Natural killer cell (primary cell): ENCODE measurements around the gene EIPR1. TPM values are rescaled to one million over a fixed set of nuclear protein-coding genes. Genes with fewer than 3 reads are reported as not detected.

Experiments used
- ATAC-seq, 3 donors: fragments of 150-1000 bp in 2 of 3; fragments of 200-7000 bp in 1 of 3; cut with Tn5 transposase; 1 replicate in 1 of 3; 2 replicates in 2 of 3; pipeline ENCODE4 v1.10.0; 2021; ENCODE audit warnings: mild to moderate bottlenecking in 2 of 3, moderate library complexity in 2 of 3
- DNase-seq, 2 donors: peaks; one replicate each; pipeline versions ENCODE4 v3.0.0 to v3.0.0-alpha.2; 2013 to 2021; ENCODE audit warnings: mixed read lengths in 1 of 2
- H3K27ac ChIP-seq: one replicate; pipeline ENCODE4 v1.5.1; 2013; ENCODE audit warnings: mild to moderate bottlenecking, low read length
- H3K27me3 ChIP-seq: one replicate; pipeline ENCODE4 v1.6.1; 2013; ENCODE audit warnings: low read length; ENCODE audit not compliant: control insufficient read depth, insufficient read depth
- H3K36me3 ChIP-seq: one replicate; pipeline ENCODE4 v1.6.1; 2013; ENCODE audit warnings: low read length; ENCODE audit not compliant: control insufficient read depth, insufficient read depth
- H3K4me1 ChIP-seq: one replicate; pipeline ENCODE4 v1.6.1; 2013; ENCODE audit warnings: low read length; ENCODE audit not compliant: control insufficient read depth, insufficient read depth
- H3K4me3 ChIP-seq: one replicate; pipeline ENCODE4 v1.5.1; 2013; ENCODE audit warnings: low read length
- H3K9me3 ChIP-seq: one replicate; pipeline ENCODE4 v1.6.1; 2013; ENCODE audit warnings: low read length; ENCODE audit not compliant: control insufficient read depth, insufficient read depth
- H3K27ac Mint-ChIP-seq, 2 donors: one replicate each; pipeline ENCODE4 v1.8.0; 2022; ENCODE audit warnings: mild to moderate bottlenecking in 2 of 2, mixed read lengths in 2 of 2, moderate library complexity in 1 of 2
- H3K27me3 Mint-ChIP-seq, 2 donors: one replicate each; pipeline ENCODE4 v1.8.0; 2022; ENCODE audit warnings: low read depth in 2 of 2, mixed read lengths in 2 of 2
- H3K36me3 Mint-ChIP-seq: one replicate; pipeline ENCODE4 v1.8.0; 2022; ENCODE audit warnings: mixed read lengths
- H3K4me1 Mint-ChIP-seq, 2 donors: one replicate each; pipeline ENCODE4 v1.8.0; 2022; ENCODE audit warnings: mixed read lengths in 2 of 2
- H3K4me3 Mint-ChIP-seq: one replicate; pipeline ENCODE4 v1.8.0; 2022; ENCODE audit warnings: mild to moderate bottlenecking, moderate library complexity, mixed read lengths
- H3K9me3 Mint-ChIP-seq, 2 donors: one replicate each; pipeline ENCODE4 v1.8.0; 2022; ENCODE audit warnings: mixed read lengths in 2 of 2
- CTCF ChIP-seq: fragments of 200-600 bp; IDR thresholded peaks from one replicate; pipeline ENCODE4 v1.8.0; 2022; ENCODE audit warnings: antibody characterized with exemption
- WGBS: methylation state at CpG from one replicate; pipeline ENCODE4 v1.1.7; 2013; ENCODE audit warnings: missing lambda C conversion rate; ENCODE audit not compliant: insufficient coverage; 5-methylcytosine and 5-hydroxymethylcytosine counted together
- intact Hi-C: fragments of 100-400 bp; cut with micrococcal nuclease; formaldehyde crosslinking; loops from one replicate; pipeline ENCODE4 v1.14.2; 2022
- total RNA-seq, 4 donors: library from RNA; stranded (reverse); fragments of 120-200 nt in 1 of 4; gene quantifications; one replicate each; pipeline versions ENCODE4 v1.2.3 to v1.2.4, GENCODE V29; 2013 to 2022

EIPR1 gene
- total RNA-seq, 3 donors from 2014 or later (not counting 1 experiment from before 2014, with no cell fraction given), result 26.8 to 28.8 (median 27.9) TPM

- peaks cover 7 to 14% of the 10 kb centered on the region in 2 donors for H3K4me1 Mint-ChIP-seq
- H3K9me3 ChIP-seq, result peaks cover 6% of the 10 kb centered on the region
- H3K27me3 Mint-ChIP-seq, result no peaks in the 10 kb centered on the region
- ATAC-seq, result no peak
- no peak overlapping the region for H3K27ac Mint-ChIP-seq
- no peak overlapping the region for H3K4me3 ChIP-seq
- H3K4me3 Mint-ChIP-seq, result no peak overlapping the region
- WGBS, result 97% methylated on average over 23 of the region's 23 CpGs
- H3K36me3 ChIP-seq, result peaks cover 8% of the 10 kb centered on the region
- H3K9me3 Mint-ChIP-seq, result no peaks in the 10 kb centered on the region
- H3K4me1 ChIP-seq, result no peaks in the 10 kb centered on the region
- H3K36me3 Mint-ChIP-seq, result no peaks in the 10 kb centered on the region
- intact Hi-C loops, result no loop called here
- H3K27me3 ChIP-seq, result no peaks in the 10 kb centered on the region
- no peak for DNase-seq
- no peak for TF ChIP-seq CTCF
- no peak overlapping the region for H3K27ac ChIP-seq
Observed at GRCh38 chr2:3176071-3176868, 201.3 kb downstream of the EIPR1 start.

GRCh38 chr2:3175568-3175955 lies 202.1 kb downstream of the EIPR1 start:
- H3K4me1 ChIP-seq, result no peaks in the 10 kb centered on the region
- H3K36me3 ChIP-seq, result peaks cover 8% of the 10 kb centered on the region
- H3K9me3 ChIP-seq, result peaks cover 4% of the 10 kb centered on the region
- no peak overlapping the region for H3K27ac Mint-ChIP-seq
- intact Hi-C loops, result no loop called here
- no peaks in the 10 kb centered on the region for H3K27me3 Mint-ChIP-seq
- no peak for DNase-seq
- ATAC-seq, result no peak
- TF ChIP-seq CTCF, result no peak
- no peaks in the 10 kb centered on the region for H3K36me3 Mint-ChIP-seq
- WGBS, result 98% methylated on average over 5 of the region's 5 CpGs
- H3K27ac ChIP-seq, result no peak overlapping the region
- H3K4me1 Mint-ChIP-seq, result peaks cover 0 to 9% of the 10 kb centered on the region in 2 donors
- H3K27me3 ChIP-seq, result no peaks in the 10 kb centered on the region
- no peak overlapping the region for H3K4me3 Mint-ChIP-seq
- H3K4me3 ChIP-seq, result no peak overlapping the region
- H3K9me3 Mint-ChIP-seq, result no peaks in the 10 kb centered on the region

GRCh38 chr2:3174626-3175567 lies 202.7 kb downstream of the EIPR1 start:
- H3K9me3 Mint-ChIP-seq, result no peaks in the 10 kb centered on the region
- no peaks in the 10 kb centered on the region for H3K27me3 ChIP-seq
- peaks cover 0 to 5% of the 10 kb centered on the region in 2 donors for H3K4me1 Mint-ChIP-seq
- TF ChIP-seq CTCF, result no peak
- H3K36me3 Mint-ChIP-seq, result no peaks in the 10 kb centered on the region
- H3K4me3 ChIP-seq, result no peak overlapping the region
- H3K27ac ChIP-seq, result no peak overlapping the region
- intact Hi-C loops, result no loop called here
- no peak for DNase-seq
- peaks cover 8% of the 10 kb centered on the region for H3K36me3 ChIP-seq
- no peaks in the 10 kb centered on the region for H3K27me3 Mint-ChIP-seq
- H3K27ac Mint-ChIP-seq, result no peak overlapping the region
- H3K4me3 Mint-ChIP-seq, result no peak overlapping the region
- no peaks in the 10 kb centered on the region for H3K9me3 ChIP-seq
- H3K4me1 ChIP-seq, result no peaks in the 10 kb centered on the region
- WGBS, result 93% methylated on average over 26 of the region's 26 CpGs
- no peak for ATAC-seq
